Hepatocyte (in vitro differentiated cells): ENCODE data around the gene GJC2. TPM values are rescaled to one million over a fixed set of nuclear protein-coding genes. Genes with fewer than 3 reads are reported as not detected.

Experiments used
- DNase-seq: peaks from one replicate; pipeline ENCODE4 v3.0.0-alpha.2; 2016; ENCODE audit warnings: low spot score
- H2AFZ ChIP-seq: fragments of 200-600 bp; sonication (generic); 2 replicates; pipeline ENCODE4 v1.6.0; 2016; ENCODE audit warnings: antibody characterized with exemption, mild to moderate bottlenecking
- H3K27ac ChIP-seq: fragments of 200-600 bp; sonication (generic); 2 replicates; pipeline ENCODE4 v1.5.1; 2016; ENCODE audit warnings: mild to moderate bottlenecking
- H3K27me3 ChIP-seq: fragments of 200-600 bp; sonication (generic); 2 replicates; pipeline ENCODE4 v1.6.1; 2016
- H3K36me3 ChIP-seq: fragments of 200-600 bp; sonication (generic); replicated peaks from 2 replicates; pipeline ENCODE4 v1.5.1; 2016; ENCODE audit warnings: low read depth; ENCODE audit not compliant: insufficient read depth
- H3K4me1 ChIP-seq: fragments of 200-600 bp; sonication (generic); 2 replicates; pipeline ENCODE4 v1.5.1; 2016; ENCODE audit warnings: mild to moderate bottlenecking, moderate library complexity; ENCODE audit not compliant: insufficient read depth
- H3K4me2 ChIP-seq: fragments of 200-600 bp; sonication (generic); 2 replicates; pipeline ENCODE4 v1.6.0; 2016
- H3K4me3 ChIP-seq: fragments of 200-600 bp; sonication (generic); 2 replicates; pipeline ENCODE4 v1.5.1; 2016; ENCODE audit warnings: mild to moderate bottlenecking
- H3K79me2 ChIP-seq: fragments of 200-600 bp; sonication (generic); 2 replicates; pipeline ENCODE4 v1.6.0; 2017; ENCODE audit warnings: mild to moderate bottlenecking
- H3K9me2 ChIP-seq: fragments of 200-600 bp; sonication (generic); replicated peaks from 2 replicates; pipeline ENCODE4 v1.6.0; 2017; ENCODE audit warnings: mild to moderate bottlenecking; ENCODE audit not compliant: insufficient read depth
- H3K9me3 ChIP-seq: fragments of 200-600 bp; sonication (generic); 2 replicates; pipeline ENCODE4 v1.5.1; 2016; ENCODE audit warnings: low read depth, mild to moderate bottlenecking
- H4K20me1 ChIP-seq: fragments of 200-600 bp; sonication (generic); 2 replicates; pipeline ENCODE4 v1.6.0; 2016; ENCODE audit warnings: mild to moderate bottlenecking; ENCODE audit not compliant: insufficient read depth, poor library complexity, severe bottlenecking
- EZH2 ChIP-seq: fragments of 200-600 bp; sonication (generic); IDR thresholded peaks from 2 replicates; pipeline ENCODE4 v1.6.1; 2016; ENCODE audit warnings: antibody characterized with exemption, mild to moderate bottlenecking, borderline replicate concordance
- EZH2phosphoT487 ChIP-seq: fragments of 200-600 bp; sonication (generic); IDR thresholded peaks from one replicate; pipeline ENCODE4 v1.6.1; 2018; ENCODE audit warnings: antibody characterized with exemption, mild to moderate bottlenecking, low read depth, moderate library complexity; ENCODE audit not compliant: unreplicated experiment, severe bottlenecking
- WGBS: methylation state at CpG from one replicate; pipeline ENCODE4 v1.1.6; 2016; ENCODE audit warnings: low lambda C conversion rate; ENCODE audit errors: missing lambda C conversion rate; 5-methylcytosine and 5-hydroxymethylcytosine counted together
- polyA plus RNA-seq: library from polyadenylated mRNA; unstranded; fragments of >200 nt; fragmentation: Nextera tagmentation; extraction: Ambion mirVana; gene quantifications from 2 replicates; pipeline ENCODE4 v1.2.1, GENCODE V29; 2016
- total RNA-seq: library from RNA; depleted of rRNA; stranded (reverse); fragments of >200 nt; gene quantifications from 2 replicates; pipeline ENCODE4 v1.2.3, GENCODE V29; 2014
- TF ChIP-seq, protein P1 (sequence below): fragments of 200-600 bp; sonication (generic); IDR thresholded peaks from 2 replicates; pipeline ENCODE4 v1.5.1; 2016; ENCODE audit warnings: antibody characterized with exemption, mild to moderate bottlenecking; ENCODE audit not compliant: poor library complexity

GJC2 gene
- total and polyA plus RNA-seq, 2 experiments from 2014 or later: 0.40 to 1.6 TPM

DNA sequence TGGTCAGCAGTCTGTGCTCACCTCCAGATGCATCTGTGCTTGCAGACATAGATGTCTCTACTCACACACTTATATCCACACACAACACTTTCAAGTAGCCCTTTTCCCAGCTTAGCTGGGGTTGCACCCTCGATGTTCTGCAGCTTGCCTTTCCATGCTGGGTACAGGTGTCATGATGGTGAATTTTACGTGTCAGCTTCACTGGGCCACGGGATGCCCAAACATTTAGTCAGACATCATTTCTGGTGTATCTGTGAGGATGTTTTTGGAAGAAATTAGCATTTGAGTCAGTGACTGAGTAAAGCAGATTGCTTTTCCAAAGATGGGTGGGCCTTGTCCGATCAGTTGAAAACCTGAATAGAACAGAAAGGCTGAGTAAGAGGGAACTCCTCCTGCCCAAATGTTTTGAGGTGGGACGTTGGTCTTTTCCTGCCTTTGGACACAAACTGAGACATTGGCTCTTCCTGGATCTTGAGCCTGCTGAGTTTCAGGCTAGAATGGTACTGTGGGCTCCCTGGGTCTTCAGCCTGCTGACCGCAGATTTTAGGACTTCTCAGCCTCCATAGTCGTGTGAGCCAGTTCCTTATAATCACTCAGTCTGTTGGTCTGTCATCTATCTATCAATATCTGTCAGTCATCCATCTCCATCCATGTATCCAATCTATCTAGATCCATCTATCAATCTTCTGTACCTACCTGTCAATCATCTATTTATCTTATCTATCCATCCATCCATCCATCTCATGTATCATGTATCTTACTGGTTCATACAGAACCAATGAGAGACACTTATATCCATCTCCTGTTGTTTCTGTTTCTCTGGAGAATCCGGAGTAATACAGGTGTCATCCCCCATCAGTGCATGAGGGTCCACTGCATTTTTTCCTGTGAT, 45.4 kb downstream of the GJC2 start:
- TF ChIP-seq, protein P1, sequence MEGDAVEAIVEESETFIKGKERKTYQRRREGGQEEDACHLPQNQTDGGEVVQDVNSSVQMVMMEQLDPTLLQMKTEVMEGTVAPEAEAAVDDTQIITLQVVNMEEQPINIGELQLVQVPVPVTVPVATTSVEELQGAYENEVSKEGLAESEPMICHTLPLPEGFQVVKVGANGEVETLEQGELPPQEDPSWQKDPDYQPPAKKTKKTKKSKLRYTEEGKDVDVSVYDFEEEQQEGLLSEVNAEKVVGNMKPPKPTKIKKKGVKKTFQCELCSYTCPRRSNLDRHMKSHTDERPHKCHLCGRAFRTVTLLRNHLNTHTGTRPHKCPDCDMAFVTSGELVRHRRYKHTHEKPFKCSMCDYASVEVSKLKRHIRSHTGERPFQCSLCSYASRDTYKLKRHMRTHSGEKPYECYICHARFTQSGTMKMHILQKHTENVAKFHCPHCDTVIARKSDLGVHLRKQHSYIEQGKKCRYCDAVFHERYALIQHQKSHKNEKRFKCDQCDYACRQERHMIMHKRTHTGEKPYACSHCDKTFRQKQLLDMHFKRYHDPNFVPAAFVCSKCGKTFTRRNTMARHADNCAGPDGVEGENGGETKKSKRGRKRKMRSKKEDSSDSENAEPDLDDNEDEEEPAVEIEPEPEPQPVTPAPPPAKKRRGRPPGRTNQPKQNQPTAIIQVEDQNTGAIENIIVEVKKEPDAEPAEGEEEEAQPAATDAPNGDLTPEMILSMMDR: no peak
- no peak for TF ChIP-seq EZH2
- TF ChIP-seq EZH2phosphoT487: no peak
- no peak overlapping the region for H3K27ac ChIP-seq
- no peaks in the 10 kb centered on the region for H3K4me1 ChIP-seq
- no peaks in the 10 kb centered on the region for H3K79me2 ChIP-seq
- WGBS: 93% methylated on average over 8 of the region's 8 CpGs
- no peaks in the 10 kb centered on the region for H3K27me3 ChIP-seq
- H3K4me2 ChIP-seq: no peak overlapping the region
- no peak overlapping the region for H3K4me3 ChIP-seq
- no peaks in the 10 kb centered on the region for H3K36me3 ChIP-seq
- no peak for DNase-seq
- no peaks in the 10 kb centered on the region for H4K20me1 ChIP-seq
- peaks cover 12% of the 10 kb centered on the region for H3K9me3 ChIP-seq
- H3K9me2 ChIP-seq: no peaks in the 10 kb centered on the region
- no peak overlapping the region for H2AFZ ChIP-seq

DNA sequence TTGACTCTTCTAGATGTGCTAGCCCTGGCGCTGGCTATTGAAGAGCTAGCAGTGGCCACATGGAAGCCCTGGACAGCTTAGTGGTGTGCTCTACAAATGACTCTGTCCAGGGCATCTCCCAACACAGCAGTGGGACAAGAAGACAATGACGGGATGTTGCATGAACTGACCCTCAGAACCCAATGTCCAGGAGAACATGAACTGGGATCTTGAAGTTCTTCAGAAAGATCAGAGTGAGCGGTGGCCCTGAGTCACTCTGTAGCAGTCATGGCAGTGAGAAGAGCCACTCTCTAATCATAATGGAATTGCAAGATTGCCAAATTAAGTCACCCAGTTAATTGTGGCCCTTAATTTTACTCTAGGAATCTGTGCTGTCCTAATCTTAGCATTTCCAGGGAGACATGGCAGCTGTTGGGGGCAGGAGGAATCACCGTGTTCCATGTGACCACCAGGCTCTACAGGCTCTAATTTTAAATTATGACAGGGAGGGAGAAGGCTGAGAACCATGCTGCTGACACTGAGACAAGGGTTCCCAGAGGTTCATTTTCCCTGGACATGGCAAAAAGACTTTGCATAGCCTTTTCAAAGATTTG, 47.9 kb downstream of the GJC2 start:
- peaks cover 12% of the 10 kb centered on the region for H3K9me3 ChIP-seq
- no peak overlapping the region for H3K4me3 ChIP-seq
- H3K4me1 ChIP-seq: no peaks in the 10 kb centered on the region
- no peak overlapping the region for H3K4me2 ChIP-seq
- H3K27ac ChIP-seq: no peak overlapping the region
- H3K36me3 ChIP-seq: no peaks in the 10 kb centered on the region
- WGBS: 95% methylated on average over 4 of the region's 4 CpGs
- DNase-seq: no peak
- no peak for TF ChIP-seq EZH2
- TF ChIP-seq, protein P1: no peak
- no peak for TF ChIP-seq EZH2phosphoT487
- H4K20me1 ChIP-seq: no peaks in the 10 kb centered on the region
- no peaks in the 10 kb centered on the region for H3K9me2 ChIP-seq
- H3K79me2 ChIP-seq: no peaks in the 10 kb centered on the region
- H3K27me3 ChIP-seq: no peaks in the 10 kb centered on the region
- no peak overlapping the region for H2AFZ ChIP-seq

DNA sequence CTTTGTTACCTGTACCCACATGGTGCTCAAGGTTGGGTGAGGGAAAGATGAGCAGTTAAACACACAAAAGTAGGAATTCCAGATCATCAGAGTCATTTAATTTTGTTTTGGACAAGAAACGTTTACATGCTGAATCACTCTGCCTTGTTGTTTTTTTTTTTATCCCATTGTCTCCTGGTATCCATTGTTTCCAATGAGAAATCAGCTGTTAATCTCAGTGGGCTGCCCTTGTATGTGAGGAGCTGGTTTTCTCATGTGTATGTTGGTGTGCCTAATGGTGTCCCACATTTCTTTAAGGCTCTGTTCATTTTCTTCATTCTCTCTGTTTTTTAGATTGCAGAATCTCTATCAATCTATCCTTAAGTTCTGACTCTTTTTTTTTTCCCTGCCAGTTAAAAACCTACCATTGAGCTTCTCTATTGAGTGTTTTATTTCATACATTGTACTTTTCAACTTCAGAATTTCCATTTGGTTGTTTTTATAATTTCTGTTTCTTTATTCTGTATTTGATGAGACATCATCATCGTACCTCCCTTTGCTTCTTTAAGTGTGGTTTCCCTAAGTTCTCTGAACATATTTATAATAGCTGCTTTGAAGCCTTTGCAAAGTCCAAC, 49.4 kb downstream of the GJC2 start:
- Histone ChIP-seq H3K9me2 (no peaks in the 10 kb centered on the region), H3K4me1 (no peaks in the 10 kb centered on the region), H3K27me3 (no peaks in the 10 kb centered on the region), H3K36me3 (no peaks in the 10 kb centered on the region), H4K20me1 (no peaks in the 10 kb centered on the region), H2AFZ (no peak overlapping the region), H3K27ac (no peak overlapping the region), H3K4me2 (no peak overlapping the region), H3K9me3 (peaks cover 12% of the 10 kb centered on the region), H3K4me3 (no peak overlapping the region), H3K79me2 (no peaks in the 10 kb centered on the region)
- TF ChIP-seq EZH2: no peak
- TF ChIP-seq, protein P1: no peak
- TF ChIP-seq EZH2phosphoT487: no peak
- 73% methylated on average over 2 of the region's 2 CpGs for WGBS
- DNase-seq: no peak
